IPS-18a (cell line): ENCODE results near the gene CADM1.

Source experiments
- H3K27ac ChIP-seq: one replicate; pipeline ENCODE4 v1.5.1; 2013; ENCODE audit warnings: low read length
- H3K27me3 ChIP-seq: one replicate; pipeline ENCODE4 v1.6.1; 2013; ENCODE audit warnings: mild to moderate bottlenecking, low read length; ENCODE audit not compliant: control insufficient read depth, insufficient read depth
- H3K36me3 ChIP-seq: one replicate; pipeline ENCODE4 v1.6.1; 2013; ENCODE audit warnings: low read depth, low read length; ENCODE audit not compliant: control insufficient read depth
- H3K4me1 ChIP-seq: one replicate; pipeline ENCODE4 v1.6.1; 2013; ENCODE audit warnings: low read depth, low read length; ENCODE audit not compliant: control insufficient read depth
- H3K4me3 ChIP-seq: one replicate; pipeline ENCODE4 v1.5.1; 2013; ENCODE audit warnings: low read length
- H3K9ac ChIP-seq: one replicate; pipeline ENCODE4 v1.6.1; 2013; ENCODE audit warnings: mild to moderate bottlenecking, low read length, moderate library complexity
- H3K9me3 ChIP-seq: one replicate; pipeline ENCODE4 v1.6.1; 2013; ENCODE audit warnings: low read depth, low read length; ENCODE audit not compliant: control insufficient read depth

CADM1 gene

DNA sequence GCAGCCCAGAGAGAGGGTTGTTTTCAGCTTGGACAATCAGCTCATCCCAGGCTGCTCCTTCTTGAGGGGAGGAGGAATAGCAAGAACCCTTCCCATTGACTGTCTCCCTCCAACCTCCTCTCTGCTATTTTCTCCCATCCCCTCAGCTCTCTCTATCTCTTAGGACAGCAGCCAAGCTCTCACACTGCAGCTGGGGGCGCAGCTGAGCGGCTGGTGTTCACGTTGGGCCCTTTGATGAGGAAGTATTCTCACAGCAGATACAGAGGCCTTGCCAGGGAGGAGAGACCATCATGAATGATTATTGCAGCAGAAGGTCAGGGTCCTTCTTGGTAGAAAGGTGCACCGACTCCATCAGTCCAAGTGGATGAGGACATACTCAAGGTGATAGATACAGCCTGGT, 26.5 kb upstream of the CADM1 start:
- Histone ChIP-seq H3K4me3 (no peak overlapping the region), H3K27ac (no peak overlapping the region), H3K4me1 (peaks cover 19% of the 10 kb centered on the region), H3K36me3 (no peaks in the 10 kb centered on the region), H3K9me3 (no peaks in the 10 kb centered on the region), H3K9ac (no peak overlapping the region), H3K27me3 (no peaks in the 10 kb centered on the region)

DNA sequence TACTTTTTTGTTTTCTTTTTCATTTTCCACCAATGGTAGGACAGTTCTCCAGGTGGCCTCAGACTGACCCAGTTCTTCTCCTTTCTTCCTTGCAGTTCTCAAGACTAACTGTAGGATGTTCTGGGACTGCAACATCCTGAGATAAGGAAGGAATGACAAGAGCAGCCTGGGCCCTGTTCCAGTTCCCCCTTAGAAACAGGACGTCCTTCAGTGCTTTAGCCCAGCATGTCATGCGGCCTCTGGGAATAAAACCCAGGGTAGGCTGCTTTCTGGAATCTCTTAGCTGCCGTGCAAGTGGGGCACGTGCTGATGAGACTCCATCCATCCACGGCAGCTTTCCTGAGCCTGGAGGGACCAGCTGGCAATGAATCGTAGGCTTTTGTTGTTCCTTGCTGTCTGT, 24.0 kb upstream of the CADM1 start:
- no peaks in the 10 kb centered on the region for H3K27me3 ChIP-seq
- no peak overlapping the region for H3K4me3 ChIP-seq
- peaks cover 19% of the 10 kb centered on the region for H3K4me1 ChIP-seq
- H3K9me3 ChIP-seq, result no peaks in the 10 kb centered on the region
- no peaks in the 10 kb centered on the region for H3K36me3 ChIP-seq
- H3K9ac ChIP-seq, result no peak overlapping the region
- no peak overlapping the region for H3K27ac ChIP-seq

DNA sequence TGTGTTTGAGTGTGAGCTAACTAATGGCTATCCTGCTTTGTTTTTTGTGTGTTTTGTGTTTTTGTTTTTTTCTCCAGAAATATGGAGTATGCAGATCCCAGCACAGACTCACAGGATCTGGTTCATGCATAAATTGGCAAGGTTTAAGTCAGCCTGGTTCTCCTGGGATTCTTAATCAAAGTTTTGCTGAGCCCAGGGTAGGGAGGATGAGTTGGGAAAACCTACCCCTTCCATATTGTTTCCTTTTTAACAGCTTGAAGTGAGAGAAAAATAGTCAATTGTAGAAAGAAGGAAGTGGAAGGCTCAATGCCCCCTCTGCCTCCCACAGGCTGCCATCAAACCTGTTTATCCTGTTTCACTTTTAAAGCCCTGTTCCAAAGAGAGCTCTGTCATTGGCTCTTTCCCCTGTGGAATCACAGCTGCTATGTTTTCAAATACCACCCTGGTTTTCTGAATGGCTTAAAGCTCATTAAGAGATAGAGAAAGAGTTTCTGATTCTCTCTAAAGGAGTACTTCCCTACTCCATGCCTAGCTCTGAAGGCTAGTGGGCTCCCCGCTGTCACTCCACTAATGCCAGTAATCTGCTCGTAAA, 23.4 kb upstream of the CADM1 start:
- no peak overlapping the region for H3K27ac ChIP-seq
- no peaks in the 10 kb centered on the region for H3K36me3 ChIP-seq
- H3K4me3 ChIP-seq, result peak overlapping the region; percentile 8
- H3K4me1 ChIP-seq, result peaks cover 19% of the 10 kb centered on the region
- no peaks in the 10 kb centered on the region for H3K27me3 ChIP-seq
- no peak overlapping the region for H3K9ac ChIP-seq
- H3K9me3 ChIP-seq, result no peaks in the 10 kb centered on the region

DNA sequence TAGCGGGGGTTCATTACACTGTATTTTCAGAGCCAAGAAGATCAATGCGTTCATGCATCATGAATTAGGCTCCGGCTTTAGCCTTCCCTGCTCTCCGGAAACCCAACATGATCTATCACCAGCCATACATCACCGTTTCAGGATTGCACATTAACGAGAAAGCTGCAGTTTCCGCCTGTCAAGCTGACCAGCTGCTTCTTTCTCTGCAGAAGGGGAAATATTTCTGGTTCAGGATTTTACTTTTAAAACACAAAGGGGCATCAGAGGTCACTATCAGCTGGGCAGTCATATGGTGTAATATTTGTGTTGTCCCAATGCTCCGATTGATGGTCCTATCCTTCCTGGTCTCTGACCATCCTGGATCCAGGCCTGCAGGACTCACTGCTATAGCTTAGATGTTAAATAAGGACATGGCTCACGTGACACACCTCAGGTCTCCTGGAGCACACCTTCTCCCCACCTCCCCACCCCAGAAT, 21.4 kb upstream of the CADM1 start:
- H3K27me3 ChIP-seq, result no peaks in the 10 kb centered on the region
- H3K36me3 ChIP-seq, result no peaks in the 10 kb centered on the region
- no peak overlapping the region for H3K4me3 ChIP-seq
- H3K27ac ChIP-seq, result no peak overlapping the region
- no peaks in the 10 kb centered on the region for H3K9me3 ChIP-seq
- peaks cover 14% of the 10 kb centered on the region for H3K4me1 ChIP-seq
- H3K9ac ChIP-seq, result no peak overlapping the region

DNA sequence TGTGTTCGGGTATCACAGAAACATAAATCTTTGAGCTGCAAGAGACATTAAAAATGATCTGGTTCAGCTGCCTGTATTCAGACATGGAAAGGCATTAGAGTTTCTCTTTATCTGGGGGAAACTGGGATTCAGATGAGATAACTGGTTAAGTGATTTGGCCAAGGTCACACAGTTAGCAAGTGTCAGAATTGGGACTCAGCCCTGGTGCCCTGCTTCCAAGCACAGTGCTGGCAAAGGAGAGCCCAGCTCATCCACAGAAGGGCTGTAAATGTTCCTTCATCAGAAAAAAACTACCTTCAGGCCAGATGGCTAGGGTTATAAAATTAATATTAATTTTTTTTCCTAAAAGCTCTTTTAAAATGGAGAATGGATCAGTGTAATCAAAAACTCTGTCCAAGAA, 20.4 kb upstream of the CADM1 start:
- no peaks in the 10 kb centered on the region for H3K9me3 ChIP-seq
- H3K4me3 ChIP-seq, result no peak overlapping the region
- H3K9ac ChIP-seq, result no peak overlapping the region
- no peak overlapping the region for H3K27ac ChIP-seq
- H3K36me3 ChIP-seq, result no peaks in the 10 kb centered on the region
- H3K27me3 ChIP-seq, result no peaks in the 10 kb centered on the region
- peaks cover 14% of the 10 kb centered on the region for H3K4me1 ChIP-seq

DNA sequence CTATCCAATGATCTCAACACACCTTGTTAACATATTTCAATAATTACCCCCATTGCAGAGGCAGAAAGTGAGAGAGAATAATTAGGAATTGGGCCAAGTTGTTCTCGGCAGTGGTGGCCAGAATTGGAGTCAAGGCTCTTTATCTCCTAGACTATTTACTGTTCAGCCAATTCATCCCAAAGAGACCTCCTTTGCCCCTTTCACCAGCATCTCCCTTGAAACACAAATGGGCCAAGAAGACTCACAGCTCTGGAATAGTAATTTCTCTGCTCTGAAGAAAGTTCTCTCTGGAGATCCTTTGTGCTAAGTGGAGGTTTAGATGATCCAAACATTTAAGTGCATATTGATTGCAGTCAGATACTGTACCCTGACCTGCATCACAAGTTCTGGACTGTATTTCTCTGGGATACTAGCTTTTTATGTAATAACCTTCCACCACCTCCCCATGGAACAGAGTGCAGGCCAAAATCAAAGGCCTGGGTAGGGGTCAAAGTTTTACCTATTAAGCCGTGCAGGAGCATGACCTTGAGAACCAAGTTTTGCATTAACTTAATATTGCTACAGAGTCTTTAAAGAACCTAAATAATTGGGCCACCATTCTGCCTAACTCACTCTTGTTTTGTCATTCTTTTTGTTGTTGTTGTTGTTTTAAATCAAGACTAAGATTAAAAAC, 19.6 kb upstream of the CADM1 start:
- Histone ChIP-seq H3K4me3 (no peak overlapping the region), H3K9me3 (no peaks in the 10 kb centered on the region), H3K27ac (no peak overlapping the region), H3K4me1 (peaks cover 14% of the 10 kb centered on the region), H3K9ac (no peak overlapping the region), H3K27me3 (no peaks in the 10 kb centered on the region), H3K36me3 (no peaks in the 10 kb centered on the region)

DNA sequence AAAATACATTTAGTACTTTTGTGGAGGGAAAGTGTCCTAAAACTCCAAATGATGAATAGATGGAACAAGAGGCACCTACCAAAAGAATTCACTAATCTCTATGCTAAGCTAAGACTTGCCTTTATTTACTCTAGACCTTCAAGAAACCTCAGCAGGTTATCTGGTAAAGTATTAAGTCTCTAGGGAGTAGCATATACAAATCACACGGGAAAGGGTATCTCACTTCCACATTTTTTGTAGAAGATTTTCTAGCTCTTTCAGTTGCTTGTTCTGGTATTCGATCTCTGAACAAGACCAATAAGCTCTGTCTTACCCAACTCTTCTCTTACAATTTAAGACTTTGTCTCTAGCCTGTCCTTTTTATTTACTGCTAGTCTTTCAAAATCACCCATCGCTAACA, 18.1 kb upstream of the CADM1 start:
- H3K27ac ChIP-seq, result no peak overlapping the region
- H3K4me3 ChIP-seq, result no peak overlapping the region
- H3K36me3 ChIP-seq, result no peaks in the 10 kb centered on the region
- H3K9me3 ChIP-seq, result no peaks in the 10 kb centered on the region
- H3K9ac ChIP-seq, result no peak overlapping the region
- H3K4me1 ChIP-seq, result no peaks in the 10 kb centered on the region
- no peaks in the 10 kb centered on the region for H3K27me3 ChIP-seq

DNA sequence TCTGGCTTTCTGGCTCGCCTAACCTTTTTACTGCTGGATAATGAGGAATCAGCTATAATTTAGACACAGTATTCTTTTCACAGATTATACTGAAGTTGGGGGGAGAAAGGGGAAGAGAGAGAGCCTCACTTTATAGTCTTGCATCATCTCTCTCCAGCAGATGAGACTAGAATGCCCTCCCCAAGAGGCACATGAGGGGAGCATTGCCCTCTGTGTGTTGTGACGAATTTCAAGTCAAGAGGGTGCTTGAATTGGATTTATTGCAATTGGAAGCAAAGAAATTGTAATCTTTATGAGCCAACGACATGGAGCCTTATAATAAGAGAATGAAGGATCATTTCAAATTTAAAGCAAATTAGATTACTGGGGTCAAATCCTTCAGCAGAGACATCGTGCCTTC, 17.6 kb upstream of the CADM1 start:
- H3K9ac ChIP-seq, result no peak overlapping the region
- no peaks in the 10 kb centered on the region for H3K27me3 ChIP-seq
- H3K9me3 ChIP-seq, result no peaks in the 10 kb centered on the region
- no peak overlapping the region for H3K4me3 ChIP-seq
- no peaks in the 10 kb centered on the region for H3K4me1 ChIP-seq
- no peak overlapping the region for H3K27ac ChIP-seq
- no peaks in the 10 kb centered on the region for H3K36me3 ChIP-seq

DNA sequence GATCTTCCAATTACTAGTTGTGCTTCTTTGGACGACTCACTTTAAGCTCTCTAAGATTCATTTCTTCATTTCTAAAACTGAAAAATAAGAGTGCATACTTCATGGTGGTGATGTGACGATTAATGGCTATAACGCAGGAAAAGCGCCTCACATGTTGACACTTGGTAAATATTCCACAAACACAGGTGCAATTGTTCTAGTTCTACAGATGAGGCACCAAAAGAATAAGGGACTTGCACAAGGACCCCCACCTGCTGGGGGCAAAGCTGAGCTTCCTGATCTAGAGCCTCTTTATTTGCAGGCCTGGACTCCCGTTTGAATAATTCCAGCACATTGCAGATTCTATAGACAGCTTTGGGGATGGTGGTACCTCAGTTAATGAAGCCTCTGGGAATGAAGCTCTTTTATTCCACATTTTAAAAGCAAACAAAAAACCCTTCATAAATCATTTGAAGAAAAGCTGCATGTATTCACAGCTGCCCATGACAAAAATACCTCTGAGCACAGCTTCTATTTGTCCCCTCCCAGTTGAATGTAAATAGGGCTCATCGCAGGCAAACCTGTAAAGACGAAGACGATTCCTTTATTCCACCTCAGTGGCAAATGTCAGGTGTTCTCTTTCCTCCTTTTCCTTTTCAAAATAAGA, 14.9 kb upstream of the CADM1 start:
- Histone ChIP-seq H3K4me1 (no peaks in the 10 kb centered on the region), H3K9ac (no peak overlapping the region), H3K27ac (no peak overlapping the region), H3K9me3 (no peaks in the 10 kb centered on the region), H3K4me3 (no peak overlapping the region), H3K27me3 (no peaks in the 10 kb centered on the region), H3K36me3 (no peaks in the 10 kb centered on the region)

DNA sequence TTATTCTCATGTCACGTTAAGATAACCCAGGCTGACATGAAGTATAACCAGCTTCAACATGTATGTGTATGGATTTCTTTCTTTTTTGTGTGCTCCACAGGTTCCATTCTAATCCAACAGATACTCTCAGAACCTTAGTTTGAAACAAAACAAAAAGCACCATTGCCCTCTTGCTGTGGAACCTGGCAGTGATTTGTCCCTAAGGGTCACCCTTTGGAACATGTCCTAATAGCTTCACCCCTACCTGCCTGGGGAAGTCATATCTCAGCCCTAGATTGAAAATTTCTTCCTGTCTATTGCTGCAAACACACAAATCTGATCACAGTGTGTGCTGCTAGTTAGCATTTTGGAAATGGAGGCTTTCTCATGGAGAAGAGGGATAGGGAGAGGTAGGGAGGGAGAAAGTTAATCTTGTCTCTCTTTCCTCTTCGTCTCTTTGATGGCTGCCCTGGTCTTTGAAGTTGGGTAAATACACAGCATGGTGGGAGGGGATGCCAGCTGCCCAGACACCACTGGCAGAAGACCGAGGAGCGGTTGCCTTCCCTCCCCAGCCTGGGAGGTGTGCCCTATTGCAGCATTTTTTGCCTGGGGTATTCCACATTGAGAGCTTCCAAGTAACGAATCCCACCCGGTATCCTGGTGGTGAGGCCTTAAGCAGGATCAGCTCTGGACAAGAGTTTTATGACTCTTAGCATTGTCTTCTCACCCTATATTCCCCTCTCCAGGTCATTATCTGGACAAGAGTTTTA, 11.6 kb upstream of the CADM1 start:
- H3K4me1 ChIP-seq, result no peaks in the 10 kb centered on the region
- peaks cover 6% of the 10 kb centered on the region for H3K27me3 ChIP-seq
- no peaks in the 10 kb centered on the region for H3K9me3 ChIP-seq
- H3K9ac ChIP-seq, result no peak overlapping the region
- H3K27ac ChIP-seq, result no peak overlapping the region
- no peak overlapping the region for H3K4me3 ChIP-seq
- H3K36me3 ChIP-seq, result no peaks in the 10 kb centered on the region

DNA sequence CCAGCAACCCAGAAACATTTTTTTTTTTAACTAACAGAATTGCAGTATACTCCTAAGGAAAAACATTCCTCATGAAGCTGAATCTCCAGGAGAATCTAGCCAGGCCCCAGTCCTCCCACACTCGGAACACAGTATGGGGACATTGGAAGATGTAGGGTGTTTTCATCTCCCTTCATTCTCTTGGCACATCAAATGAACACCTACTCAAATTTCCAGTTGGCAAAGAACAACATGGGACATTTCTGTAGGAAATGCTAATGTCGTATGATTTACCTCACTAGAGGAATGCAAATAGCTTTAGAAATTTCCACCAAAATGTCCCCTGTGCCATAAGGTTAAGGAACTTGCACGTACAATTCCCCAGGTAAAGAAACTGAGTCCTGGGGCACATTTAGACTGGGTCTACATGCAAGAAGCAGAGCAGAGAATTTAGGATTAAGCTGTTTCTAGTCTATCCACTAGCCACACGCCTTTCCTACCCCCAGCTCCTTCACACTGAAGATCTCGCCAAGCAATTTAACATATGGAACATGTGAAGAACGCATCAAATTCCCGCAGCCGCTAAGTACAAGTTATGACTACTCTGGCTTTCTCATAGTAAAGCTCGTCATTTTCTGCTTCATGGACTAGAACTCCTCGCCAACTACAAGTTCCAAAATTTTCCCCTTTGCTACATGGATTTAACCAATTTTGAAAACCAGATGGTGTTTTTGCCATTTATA, 2.9 kb upstream of the CADM1 start:
- Histone ChIP-seq H3K4me3 (no peak overlapping the region), H3K9ac (no peak overlapping the region), H3K27me3 (peaks cover 45% of the 10 kb centered on the region), H3K4me1 (peaks cover 6% of the 10 kb centered on the region), H3K27ac (no peak overlapping the region), H3K36me3 (no peaks in the 10 kb centered on the region), H3K9me3 (no peaks in the 10 kb centered on the region)
